SK-N-SH treated with all-trans-retinoic acid at 6 μM for 48 hours (cell line): ENCODE measurements around the gene CSRP2.

Source experiments
- ISL1 ChIP-seq: fragments of 250-450 bp; sonication (Bioruptor Pico); IDR thresholded peaks from 2 replicates; pipeline ENCODE4 v2.1.2; 2022; ENCODE audit warnings: mild to moderate bottlenecking, moderate library complexity
- PPARA ChIP-seq: fragments of 250-450 bp; sonication (Bioruptor Pico); IDR thresholded peaks from 2 replicates; pipeline ENCODE4 v1.5.0; 2020; ENCODE audit warnings: mild to moderate bottlenecking, borderline replicate concordance
- RARB ChIP-seq: fragments of 250-450 bp; sonication (Bioruptor Pico); IDR thresholded peaks from 2 replicates; pipeline ENCODE4 v1.8.0; 2021; ENCODE audit warnings: mild to moderate bottlenecking, moderate library complexity
- TOX ChIP-seq: fragments of 250-450 bp; sonication (Bioruptor Pico); IDR thresholded peaks from 2 replicates; pipeline ENCODE4 v1.8.0; 2021; ENCODE audit warnings: mild to moderate bottlenecking, moderate library complexity, borderline replicate concordance
- ZC3H10 ChIP-seq: fragments of 250-450 bp; sonication (Bioruptor Pico); IDR thresholded peaks from 2 replicates; pipeline ENCODE4 v1.5.1; 2021; ENCODE audit warnings: mild to moderate bottlenecking, moderate library complexity
- ZFP3 ChIP-seq: fragments of 250-450 bp; sonication (Bioruptor Pico); IDR thresholded peaks from 2 replicates; pipeline ENCODE4 v1.5.0; 2020; ENCODE audit warnings: mild to moderate bottlenecking, moderate library complexity
- ZNF8 ChIP-seq: fragments of 450-650 bp; formaldehyde crosslinking; IDR thresholded peaks from 2 replicates; pipeline ENCODE4 v1.5.0; 2020; ENCODE audit warnings: mild to moderate bottlenecking, moderate library complexity
- TF ChIP-seq, protein P1 (sequence below): fragments of 250-450 bp; sonication (Bioruptor Pico); IDR thresholded peaks from 2 replicates; pipeline ENCODE4 v1.8.0; 2020; ENCODE audit warnings: mild to moderate bottlenecking, moderate library complexity, borderline replicate concordance
- TF ChIP-seq, protein P2 (sequence below): fragments of 250-450 bp; sonication (Bioruptor Pico); IDR thresholded peaks from 2 replicates; pipeline ENCODE4 v1.5.1; 2020; ENCODE audit warnings: low read depth, mild to moderate bottlenecking, moderate library complexity
- TF ChIP-seq, protein P3 (sequence below): fragments of 250-450 bp; sonication (Bioruptor Pico); IDR thresholded peaks from 2 replicates; pipeline ENCODE4 v1.8.0; 2021; ENCODE audit warnings: low read depth, mild to moderate bottlenecking, moderate library complexity, borderline replicate concordance

DNA sequence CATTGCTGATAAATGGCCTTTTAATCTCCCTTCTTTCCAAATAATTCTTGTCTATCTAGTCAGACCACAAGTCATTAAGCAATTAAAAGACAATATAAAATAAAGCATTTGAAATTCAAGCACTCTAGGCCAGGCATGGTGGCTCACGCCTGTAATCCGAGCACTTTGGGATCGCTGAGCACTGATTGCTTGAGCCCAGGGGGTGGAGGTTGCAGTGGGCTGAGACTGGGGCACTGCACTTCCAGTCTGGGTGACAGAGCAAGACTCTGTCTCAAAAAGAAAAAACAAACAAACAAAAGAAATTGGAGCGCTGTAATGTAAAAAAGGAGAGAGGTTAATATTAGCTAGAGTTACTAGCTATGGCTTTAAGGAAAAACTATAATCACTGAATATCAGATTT lies 30.5 kb upstream of the CSRP2 start:
- TF ChIP-seq PPARA (CRISPR knock-in tag) (no peak), RARB (no peak), ZFP3 (CRISPR knock-in tag) (no peak), ISL1 (CRISPR knock-in tag) (no peak), ZC3H10 (no peak), TOX (CRISPR knock-in tag) (no peak), ZNF8 (CRISPR knock-in tag) (no peak)
- TF ChIP-seq, protein P1, sequence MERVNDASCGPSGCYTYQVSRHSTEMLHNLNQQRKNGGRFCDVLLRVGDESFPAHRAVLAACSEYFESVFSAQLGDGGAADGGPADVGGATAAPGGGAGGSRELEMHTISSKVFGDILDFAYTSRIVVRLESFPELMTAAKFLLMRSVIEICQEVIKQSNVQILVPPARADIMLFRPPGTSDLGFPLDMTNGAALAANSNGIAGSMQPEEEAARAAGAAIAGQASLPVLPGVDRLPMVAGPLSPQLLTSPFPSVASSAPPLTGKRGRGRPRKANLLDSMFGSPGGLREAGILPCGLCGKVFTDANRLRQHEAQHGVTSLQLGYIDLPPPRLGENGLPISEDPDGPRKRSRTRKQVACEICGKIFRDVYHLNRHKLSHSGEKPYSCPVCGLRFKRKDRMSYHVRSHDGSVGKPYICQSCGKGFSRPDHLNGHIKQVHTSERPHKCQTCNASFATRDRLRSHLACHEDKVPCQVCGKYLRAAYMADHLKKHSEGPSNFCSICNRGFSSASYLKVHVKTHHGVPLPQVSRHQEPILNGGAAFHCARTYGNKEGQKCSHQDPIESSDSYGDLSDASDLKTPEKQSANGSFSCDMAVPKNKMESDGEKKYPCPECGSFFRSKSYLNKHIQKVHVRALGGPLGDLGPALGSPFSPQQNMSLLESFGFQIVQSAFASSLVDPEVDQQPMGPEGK (CRISPR knock-in tag): no peak
- TF ChIP-seq, protein P2, sequence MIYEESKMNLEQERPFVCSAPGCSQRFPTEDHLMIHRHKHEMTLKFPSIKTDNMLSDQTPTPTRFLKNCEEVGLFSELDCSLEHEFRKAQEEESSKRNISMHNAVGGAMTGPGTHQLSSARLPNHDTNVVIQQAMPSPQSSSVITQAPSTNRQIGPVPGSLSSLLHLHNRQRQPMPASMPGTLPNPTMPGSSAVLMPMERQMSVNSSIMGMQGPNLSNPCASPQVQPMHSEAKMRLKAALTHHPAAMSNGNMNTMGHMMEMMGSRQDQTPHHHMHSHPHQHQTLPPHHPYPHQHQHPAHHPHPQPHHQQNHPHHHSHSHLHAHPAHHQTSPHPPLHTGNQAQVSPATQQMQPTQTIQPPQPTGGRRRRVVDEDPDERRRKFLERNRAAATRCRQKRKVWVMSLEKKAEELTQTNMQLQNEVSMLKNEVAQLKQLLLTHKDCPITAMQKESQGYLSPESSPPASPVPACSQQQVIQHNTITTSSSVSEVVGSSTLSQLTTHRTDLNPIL (CRISPR knock-in tag): no peak
- TF ChIP-seq, protein P3, sequence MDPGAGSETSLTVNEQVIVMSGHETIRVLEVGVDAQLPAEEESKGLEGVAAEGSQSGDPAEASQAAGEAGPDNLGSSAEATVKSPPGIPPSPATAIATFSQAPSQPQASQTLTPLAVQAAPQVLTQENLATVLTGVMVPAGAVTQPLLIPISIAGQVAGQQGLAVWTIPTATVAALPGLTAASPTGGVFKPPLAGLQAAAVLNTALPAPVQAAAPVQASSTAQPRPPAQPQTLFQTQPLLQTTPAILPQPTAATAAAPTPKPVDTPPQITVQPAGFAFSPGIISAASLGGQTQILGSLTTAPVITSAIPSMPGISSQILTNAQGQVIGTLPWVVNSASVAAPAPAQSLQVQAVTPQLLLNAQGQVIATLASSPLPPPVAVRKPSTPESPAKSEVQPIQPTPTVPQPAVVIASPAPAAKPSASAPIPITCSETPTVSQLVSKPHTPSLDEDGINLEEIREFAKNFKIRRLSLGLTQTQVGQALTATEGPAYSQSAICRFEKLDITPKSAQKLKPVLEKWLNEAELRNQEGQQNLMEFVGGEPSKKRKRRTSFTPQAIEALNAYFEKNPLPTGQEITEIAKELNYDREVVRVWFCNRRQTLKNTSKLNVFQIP (CRISPR knock-in tag): no peak
